CD14-positive monocyte (primary cell): Measurements from ENCODE around the gene MVB12B. TPM values are rescaled to one million over a fixed set of nuclear protein-coding genes. Genes with fewer than 3 reads are reported as not detected.
A peak's percentile ranks its signal among the peaks of the same experiment; 100 is the strongest.

Source experiments
- DNase-seq, 3 donors: peaks; one replicate each; pipeline ENCODE4 v3.0.0-alpha.2; 2011 to 2022
- H2AFZ ChIP-seq: 2 replicates; pipeline ENCODE4 v1.6.0; 2012; ENCODE audit warnings: mild to moderate bottlenecking, low read depth, low read length, inconsistent platforms; ENCODE audit not compliant: insufficient read depth, poor library complexity, severe bottlenecking
- H3K27ac ChIP-seq, 2 donors: 1 replicate in 1 of 2; 2 replicates in 1 of 2; pipeline ENCODE4 v1.5.1; 2012 to 2013; ENCODE audit warnings: low read length in 2 of 2, control low read depth in 1 of 2, inconsistent platforms in 1 of 2, low read depth in 1 of 2, mild to moderate bottlenecking in 1 of 2
- H3K27me3 ChIP-seq, 2 donors: one replicate each; pipeline versions ENCODE4 v1.6.0 to v1.6.1; 2011 to 2013; ENCODE audit warnings: low read length in 2 of 2; ENCODE audit not compliant: control insufficient read depth in 2 of 2, insufficient read depth in 2 of 2
- H3K36me3 ChIP-seq, 2 donors: replicated peaks in 1 of 2; 1 replicate in 1 of 2; 2 replicates in 1 of 2; pipeline versions ENCODE4 v1.5.1 to v1.6.1; 2012 to 2013; ENCODE audit warnings: low read length in 2 of 2, control low read depth in 1 of 2, inconsistent platforms in 1 of 2, mild to moderate bottlenecking in 1 of 2; ENCODE audit not compliant: insufficient read depth in 2 of 2, control insufficient read depth in 1 of 2
- H3K4me1 ChIP-seq, 2 donors: 1 replicate in 1 of 2; 2 replicates in 1 of 2; pipeline versions ENCODE4 v1.5.1 to v1.6.1; 2012 to 2013; ENCODE audit warnings: low read length in 2 of 2, control low read depth in 1 of 2, inconsistent platforms in 1 of 2, mild to moderate bottlenecking in 1 of 2, moderate library complexity in 1 of 2; ENCODE audit not compliant: insufficient read depth in 2 of 2, control insufficient read depth in 1 of 2
- H3K4me2 ChIP-seq: replicated peaks from 2 replicates; pipeline ENCODE3; 2012; ENCODE audit warnings: low read length, moderate library complexity, mild to moderate bottlenecking; ENCODE audit not compliant: poor library complexity, severe bottlenecking; ENCODE audit errors: extremely low read depth
- H3K4me3 ChIP-seq, 3 experiments: fragments of 200-600 bp in 1 of 3; sonication (generic) in 1 of 3; replicated peaks in 1 of 3; 1 replicate in 2 of 3; 2 replicates in 1 of 3; pipeline ENCODE4 v1.5.1; 2011 to 2013; ENCODE audit warnings: low read length in 3 of 3, mild to moderate bottlenecking in 3 of 3, control low read depth in 2 of 3, low read depth in 2 of 3, inconsistent platforms in 1 of 3, moderate library complexity in 1 of 3
- H3K79me2 ChIP-seq: 2 replicates; pipeline ENCODE4 v1.6.0; 2012; ENCODE audit warnings: mild to moderate bottlenecking, control low read depth, inconsistent platforms, low read length, moderate library complexity; ENCODE audit not compliant: insufficient read depth
- H3K9ac ChIP-seq: 2 replicates; pipeline ENCODE4 v1.6.0; 2017; ENCODE audit warnings: low read length, mild to moderate bottlenecking; ENCODE audit not compliant: insufficient read depth, poor library complexity, severe bottlenecking
- H3K9me3 ChIP-seq, 2 donors: replicated peaks in 1 of 2; 1 replicate in 1 of 2; 2 replicates in 1 of 2; pipeline versions ENCODE4 v1.5.1 to v1.6.1; 2012 to 2013; ENCODE audit warnings: low read length in 2 of 2, control low read depth in 1 of 2; ENCODE audit not compliant: control insufficient read depth in 1 of 2, insufficient read depth in 1 of 2
- H4K20me1 ChIP-seq: 2 replicates; pipeline ENCODE4 v1.6.0; 2012; ENCODE audit warnings: mild to moderate bottlenecking, low read length, control low read depth, moderate library complexity; ENCODE audit not compliant: insufficient read depth
- H3K27ac Mint-ChIP-seq, 7 donors: one replicate each; pipeline ENCODE4 v1.8.0; 2020; ENCODE audit warnings: mild to moderate bottlenecking in 7 of 7, mixed read lengths in 7 of 7, moderate library complexity in 6 of 7, inconsistent platforms in 2 of 7
- H3K27me3 Mint-ChIP-seq, 3 donors: one replicate each; pipeline ENCODE4 v1.8.0; 2021 to 2022; ENCODE audit warnings: low read depth in 3 of 3, mild to moderate bottlenecking in 3 of 3, mixed read lengths in 3 of 3, moderate library complexity in 3 of 3, inconsistent platforms in 1 of 3
- H3K36me3 Mint-ChIP-seq, 2 donors: one replicate each; pipeline ENCODE4 v1.8.0; 2020; ENCODE audit warnings: mixed read lengths in 2 of 2, inconsistent platforms in 1 of 2, mild to moderate bottlenecking in 1 of 2
- H3K4me1 Mint-ChIP-seq: one replicate; pipeline ENCODE4 v1.8.0; 2020; ENCODE audit warnings: mild to moderate bottlenecking, mixed read lengths
- H3K4me3 Mint-ChIP-seq, 2 donors: one replicate each; pipeline ENCODE4 v1.8.0; 2020; ENCODE audit warnings: mild to moderate bottlenecking in 2 of 2, mixed read lengths in 2 of 2, moderate library complexity in 1 of 2
- H3K9me3 Mint-ChIP-seq, 7 donors: one replicate each; pipeline ENCODE4 v1.8.0; 2020 to 2022; ENCODE audit warnings: mixed read lengths in 7 of 7, mild to moderate bottlenecking in 6 of 7, moderate library complexity in 6 of 7, inconsistent platforms in 2 of 7
- CTCF ChIP-seq: fragments of 200-600 bp; IDR thresholded peaks from one replicate; pipeline ENCODE4 v1.8.0; 2022; ENCODE audit warnings: antibody characterized with exemption, mild to moderate bottlenecking
- WGBS: methylation state at CpG from one replicate; pipeline ENCODE4 v1.1.5; 2013; ENCODE audit warnings: missing lambda C conversion rate; ENCODE audit not compliant: insufficient coverage; 5-methylcytosine and 5-hydroxymethylcytosine counted together
- intact Hi-C, 2 donors: fragments of 100-400 bp; cut with micrococcal nuclease; formaldehyde crosslinking; loops; one replicate each; pipeline versions ENCODE4 v1.15.0 to v1.15.1; 2023
- polyA plus RNA-seq, 3 donors: library from polyadenylated mRNA; depleted of rRNA in 1 of 3; unstranded in 2 of 3; stranded (reverse) in 1 of 3; fragments of 300-500 nt in 2 of 3; fragments of >200 nt in 1 of 3; fragmentation: Illumina TruSeq in 2 of 3; gene quantifications; 1 replicate in 2 of 3; 2 replicates in 1 of 3; pipeline ENCODE4 v1.2.3, GENCODE V29; 2012 to 2021

The MVB12B gene
- polyA plus RNA-seq, 3 donors: 2.8 to 8.1 (median 3.5) TPM

GRCh38 chr9:126330536-126330935, 3.9 kb downstream of the MVB12B start:
- Histone ChIP-seq H3K4me1 (peaks cover 39 to 58% of the 10 kb centered on the region in 2 donors), H3K9ac (no peak overlapping the region), H3K27ac (peak overlapping the region in 1 of 2 donors; percentile 37), H3K9me3 (no peaks in the 10 kb centered on the region), H3K36me3 (no peaks in the 10 kb centered on the region), H3K27me3 (no peaks in the 10 kb centered on the region), H3K4me2 (no peak overlapping the region), H4K20me1 (no peaks in the 10 kb centered on the region), H3K4me3 (no peak overlapping the region), H2AFZ (no peak overlapping the region), H3K79me2 (peaks cover 73% of the 10 kb centered on the region)
- DNase-seq: peak in 1 of 3 donors; percentile 36
- Mint-ChIP-seq H3K4me1 (peaks cover 69% of the 10 kb centered on the region), H3K27me3 (peaks cover 0 to 1% (median 0%) of the 10 kb centered on the region in 3 donors), H3K27ac (peak overlapping the region in 5 of 7 donors; percentile 1 to 46 (median 36)), H3K4me3 (peak overlapping the region in 1 of 2 donors; percentile 63), H3K9me3 (no peaks in the 10 kb centered on the region), H3K36me3 (peaks cover 10 to 13% of the 10 kb centered on the region in 2 donors)
- intact Hi-C loops: no loop called here
- WGBS: 43% methylated on average over 1 of the region's 4 CpGs
- TF ChIP-seq CTCF: no peak

- H3K9me3 Mint-ChIP-seq: no peaks in the 10 kb centered on the region
- no peak overlapping the region for H3K4me3 Mint-ChIP-seq
- H3K27me3 Mint-ChIP-seq: no peaks in the 10 kb centered on the region
- Histone ChIP-seq H3K27me3 (no peaks in the 10 kb centered on the region), H3K4me3 (no peak overlapping the region), H3K4me2 (no peak overlapping the region), H3K9me3 (no peaks in the 10 kb centered on the region), H3K79me2 (peaks cover 89% of the 10 kb centered on the region), H4K20me1 (no peaks in the 10 kb centered on the region), H3K4me1 (peaks cover 46 to 65% of the 10 kb centered on the region in 2 donors), H3K36me3 (no peaks in the 10 kb centered on the region), H2AFZ (no peak overlapping the region), H3K27ac (no peak overlapping the region), H3K9ac (no peak overlapping the region)
- TF ChIP-seq CTCF: no peak
- H3K27ac Mint-ChIP-seq: peak overlapping the region in 3 of 7 donors; percentile 19 to 41 (median 37)
- intact Hi-C loops: no loop called here
- H3K4me1 Mint-ChIP-seq: peaks cover 80% of the 10 kb centered on the region
- no peak for DNase-seq
- WGBS: 36% methylated on average over 4 of the region's 8 CpGs
- peaks cover 10 to 13% of the 10 kb centered on the region in 2 donors for H3K36me3 Mint-ChIP-seq
These were observed 5.5 kb downstream of the MVB12B start for GRCh38 chr9:126331964-126332748.
